ENCODE data around the gene MGAT5.

MGAT5 gene

GRCh38 chr2:134413912-134414311 lies 160.0 kb downstream of the MGAT5 start:
- TF ChIP-seq, protein P1, sequence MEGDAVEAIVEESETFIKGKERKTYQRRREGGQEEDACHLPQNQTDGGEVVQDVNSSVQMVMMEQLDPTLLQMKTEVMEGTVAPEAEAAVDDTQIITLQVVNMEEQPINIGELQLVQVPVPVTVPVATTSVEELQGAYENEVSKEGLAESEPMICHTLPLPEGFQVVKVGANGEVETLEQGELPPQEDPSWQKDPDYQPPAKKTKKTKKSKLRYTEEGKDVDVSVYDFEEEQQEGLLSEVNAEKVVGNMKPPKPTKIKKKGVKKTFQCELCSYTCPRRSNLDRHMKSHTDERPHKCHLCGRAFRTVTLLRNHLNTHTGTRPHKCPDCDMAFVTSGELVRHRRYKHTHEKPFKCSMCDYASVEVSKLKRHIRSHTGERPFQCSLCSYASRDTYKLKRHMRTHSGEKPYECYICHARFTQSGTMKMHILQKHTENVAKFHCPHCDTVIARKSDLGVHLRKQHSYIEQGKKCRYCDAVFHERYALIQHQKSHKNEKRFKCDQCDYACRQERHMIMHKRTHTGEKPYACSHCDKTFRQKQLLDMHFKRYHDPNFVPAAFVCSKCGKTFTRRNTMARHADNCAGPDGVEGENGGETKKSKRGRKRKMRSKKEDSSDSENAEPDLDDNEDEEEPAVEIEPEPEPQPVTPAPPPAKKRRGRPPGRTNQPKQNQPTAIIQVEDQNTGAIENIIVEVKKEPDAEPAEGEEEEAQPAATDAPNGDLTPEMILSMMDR (IDR thresholded peaks at IDR 0.05; ENCODE audit: low read depth, low read length) = no peak
- DNase-seq (ENCODE audit: extremely low read depth, low read depth) = no peak

DNA sequence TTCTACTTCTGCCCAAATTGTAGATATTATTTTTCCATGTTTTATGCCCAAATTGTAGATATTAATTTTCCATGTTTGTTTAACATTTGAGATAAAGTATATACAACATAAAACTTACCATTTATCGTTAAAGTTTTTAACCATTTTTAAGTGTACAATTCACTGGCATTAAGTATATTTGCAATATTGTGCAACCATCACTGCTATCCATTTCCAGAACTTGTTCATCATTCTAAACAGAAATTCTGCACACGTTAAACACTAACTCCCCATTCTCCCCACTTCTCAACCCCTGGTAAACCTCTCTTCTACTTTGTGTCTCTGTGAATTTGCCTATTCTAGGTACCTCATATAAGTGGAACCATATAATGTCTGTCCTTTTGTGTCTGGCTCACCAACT lies 162.1 kb downstream of the MGAT5 start:
- TF ChIP-seq, protein P1 (IDR thresholded peaks at IDR 0.05; ENCODE audit: low read depth, low read length) = no peak

GRCh38 chr2:134416637-134417036 lies 162.8 kb downstream of the MGAT5 start:
- no peak for DNase-seq (ENCODE audit: extremely low read depth, low read depth)
- TF ChIP-seq, protein P1 (IDR thresholded peaks at IDR 0.05; ENCODE audit: low read depth, low read length) = no peak

More for the DNA sequence above, 162.1 kb downstream of the MGAT5 start:
- no peak for DNase-seq (ENCODE audit: extremely low read depth, low read depth)

DNA sequence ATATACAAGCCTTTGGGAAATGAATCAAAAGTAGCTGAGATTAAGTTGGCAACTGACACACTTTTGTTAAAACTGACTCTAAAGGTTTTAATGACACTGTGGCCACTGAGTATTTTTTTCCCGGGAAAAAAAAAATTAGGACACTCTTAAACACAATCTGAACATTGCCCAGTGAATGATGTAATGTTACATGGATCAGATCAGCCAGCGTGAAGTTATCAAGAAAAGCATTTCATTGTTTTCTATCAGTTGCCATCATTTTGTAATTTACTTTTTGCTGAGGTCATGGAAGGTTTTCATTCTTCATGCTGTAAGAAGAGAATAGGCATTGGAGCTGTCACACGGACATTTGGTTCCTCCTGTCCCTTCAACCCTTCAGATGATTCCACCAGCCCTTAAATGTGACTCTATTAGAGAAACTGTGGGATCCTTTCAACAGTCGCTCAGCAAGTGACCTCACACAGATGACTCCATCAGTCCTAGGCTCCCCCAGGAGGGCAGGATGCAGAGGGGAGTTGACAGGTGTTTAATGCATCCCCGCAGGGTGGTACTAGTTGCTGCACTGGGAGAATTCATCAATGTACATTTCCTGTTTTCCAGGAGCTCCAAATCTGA lies 164.2 kb downstream of the MGAT5 start:
- no peak for DNase-seq (ENCODE audit: extremely low read depth, low read depth)
- TF ChIP-seq, protein P1 (IDR thresholded peaks at IDR 0.05; ENCODE audit: low read depth, low read length) = no peak

DNA sequence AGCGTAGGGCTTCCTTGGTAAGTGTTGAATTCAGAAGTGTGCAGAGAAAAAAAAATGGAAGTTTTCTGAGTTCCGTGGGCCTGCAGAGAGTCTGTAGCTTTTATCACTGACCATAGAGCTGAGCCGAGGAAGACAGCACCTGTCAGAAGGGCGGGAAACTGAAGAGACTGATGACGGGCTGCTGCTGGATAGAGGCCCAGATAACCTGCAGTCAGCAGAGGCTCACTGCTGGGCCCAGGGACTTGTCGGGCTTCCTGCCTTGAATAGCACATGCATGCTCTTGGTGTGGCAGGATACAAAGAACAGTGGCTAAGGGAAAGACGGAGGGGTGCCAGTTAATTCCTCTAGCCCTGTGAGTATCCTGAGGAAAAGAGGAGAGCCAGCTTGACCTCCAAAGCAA lies 166.4 kb downstream of the MGAT5 start:
- DNase-seq (ENCODE audit: extremely low read depth, low read depth) = no peak
- TF ChIP-seq, protein P1 (IDR thresholded peaks at IDR 0.05; ENCODE audit: low read depth, low read length) = no peak

- no peak for DNase-seq (ENCODE audit: extremely low read depth, low read depth)
- TF ChIP-seq, protein P1 (IDR thresholded peaks at IDR 0.05; ENCODE audit: low read depth, low read length) = no peak
Measured at GRCh38 chr2:134420920-134421319, 167.0 kb downstream of the MGAT5 start.

- TF ChIP-seq, protein P1 (IDR thresholded peaks at IDR 0.05; ENCODE audit: low read depth, low read length) = no peak
- DNase-seq (ENCODE audit: extremely low read depth, low read depth) = no peak
Measured at GRCh38 chr2:134421556-134422328, 167.9 kb downstream of the MGAT5 start.
